ENCODE measurements around the gene CIAPIN1.

DNA sequence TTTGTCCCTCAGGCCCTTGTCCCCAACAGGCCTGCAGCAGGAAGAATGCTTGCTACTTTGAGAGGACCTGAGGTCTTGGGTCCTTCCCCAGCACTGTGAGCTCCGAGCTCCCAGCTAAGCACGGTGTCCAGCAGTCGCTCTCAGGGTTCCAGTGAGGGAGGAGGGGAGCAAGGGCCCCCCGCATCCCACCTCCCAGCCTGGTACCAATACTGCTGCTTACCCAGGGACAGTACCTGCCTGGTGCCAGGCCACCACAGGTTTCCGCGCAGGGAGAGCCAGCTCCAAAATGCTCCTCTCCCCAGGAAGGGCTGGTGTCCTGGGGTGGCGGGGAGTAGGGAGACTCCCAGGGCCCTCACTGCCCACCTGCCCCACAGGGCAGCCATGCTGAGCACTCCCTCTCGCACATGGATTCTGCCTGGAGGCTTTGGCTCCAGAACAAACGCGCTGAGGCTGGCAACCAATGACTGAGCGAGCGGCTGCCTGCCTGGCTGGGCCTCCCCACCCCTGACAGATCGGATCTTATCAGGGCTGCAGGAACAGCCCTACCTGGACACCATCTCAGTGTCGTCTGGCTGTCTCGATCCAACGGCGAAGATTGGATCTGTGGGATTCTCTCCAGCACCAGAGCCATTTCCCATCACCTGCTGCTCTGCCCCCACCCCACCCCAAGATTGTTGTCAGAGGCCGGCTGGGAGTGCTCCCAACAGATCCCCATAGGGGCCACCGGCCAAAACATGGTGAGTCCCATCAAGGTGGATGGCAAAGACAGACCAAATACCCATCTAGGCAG is 36.7 kb upstream of the CIAPIN1 start:
- TF ChIP-seq, protein P1, sequence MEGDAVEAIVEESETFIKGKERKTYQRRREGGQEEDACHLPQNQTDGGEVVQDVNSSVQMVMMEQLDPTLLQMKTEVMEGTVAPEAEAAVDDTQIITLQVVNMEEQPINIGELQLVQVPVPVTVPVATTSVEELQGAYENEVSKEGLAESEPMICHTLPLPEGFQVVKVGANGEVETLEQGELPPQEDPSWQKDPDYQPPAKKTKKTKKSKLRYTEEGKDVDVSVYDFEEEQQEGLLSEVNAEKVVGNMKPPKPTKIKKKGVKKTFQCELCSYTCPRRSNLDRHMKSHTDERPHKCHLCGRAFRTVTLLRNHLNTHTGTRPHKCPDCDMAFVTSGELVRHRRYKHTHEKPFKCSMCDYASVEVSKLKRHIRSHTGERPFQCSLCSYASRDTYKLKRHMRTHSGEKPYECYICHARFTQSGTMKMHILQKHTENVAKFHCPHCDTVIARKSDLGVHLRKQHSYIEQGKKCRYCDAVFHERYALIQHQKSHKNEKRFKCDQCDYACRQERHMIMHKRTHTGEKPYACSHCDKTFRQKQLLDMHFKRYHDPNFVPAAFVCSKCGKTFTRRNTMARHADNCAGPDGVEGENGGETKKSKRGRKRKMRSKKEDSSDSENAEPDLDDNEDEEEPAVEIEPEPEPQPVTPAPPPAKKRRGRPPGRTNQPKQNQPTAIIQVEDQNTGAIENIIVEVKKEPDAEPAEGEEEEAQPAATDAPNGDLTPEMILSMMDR (IDR thresholded peaks at IDR 0.05): no peak
- peak in 1 of 2 donors; percentile 16 for TF ChIP-seq POLR2A (IDR thresholded peaks at IDR 0.05)
